Neural crest cell (in vitro differentiated cells): ENCODE data around the gene STK31. TPM values are rescaled to one million over a fixed set of nuclear protein-coding genes. Genes with fewer than 3 reads are reported as not detected.
"Not testable (repeated sequence)": the region's sequence is repeated elsewhere in the genome, so short reads cannot be mapped to it uniquely, and the experiment has no call there.

Experiments
- DNase-seq: peaks from one replicate; pipeline ENCODE4 v3.0.0; 2021; ENCODE audit warnings: low read depth, mixed read lengths, low spot score
- H3K27ac Mint-ChIP-seq: one replicate; pipeline ENCODE4 v1.8.0; 2021; ENCODE audit warnings: mild to moderate bottlenecking, mixed read lengths; ENCODE audit not compliant: unreplicated experiment
- H3K27me3 Mint-ChIP-seq: 2 replicates; pipeline ENCODE4 v1.8.0; 2021; ENCODE audit warnings: low read depth, mild to moderate bottlenecking, mixed read lengths
- H3K36me3 Mint-ChIP-seq: 2 replicates; pipeline ENCODE4 v1.8.0; 2021; ENCODE audit warnings: low read depth, mild to moderate bottlenecking, mixed read lengths
- H3K4me1 Mint-ChIP-seq: 2 replicates; pipeline ENCODE4 v1.8.0; 2021; ENCODE audit warnings: mixed read lengths
- H3K4me3 Mint-ChIP-seq: one replicate; pipeline ENCODE4 v1.8.0; 2021; ENCODE audit warnings: mild to moderate bottlenecking, mixed read lengths
- H3K9me3 Mint-ChIP-seq: 2 replicates; pipeline ENCODE4 v1.8.0; 2021; ENCODE audit warnings: mixed read lengths
- total RNA-seq: library from RNA; stranded (reverse); gene quantifications from 2 replicates; pipeline ENCODE4 v1.2.1, GENCODE V29; 2021
- TF ChIP-seq, protein P1 (sequence below): fragments of 200-600 bp; sonication (generic); conservative IDR thresholded peaks from 2 replicates; pipeline ENCODE4 v1.5.0; 2021; ENCODE audit warnings: antibody characterized with exemption, mild to moderate bottlenecking

The STK31 gene
- total RNA-seq, 1 donor from 2014 or later, result 0.58 TPM

- Mint-ChIP-seq H3K4me3 (no peak overlapping the region), H3K27me3 (no peaks in the 10 kb centered on the region), H3K4me1 (no peaks in the 10 kb centered on the region), H3K9me3 (peaks cover 6% of the 10 kb centered on the region), H3K36me3 (peaks cover 2% of the 10 kb centered on the region), H3K27ac (no peak overlapping the region)
- TF ChIP-seq, protein P1, sequence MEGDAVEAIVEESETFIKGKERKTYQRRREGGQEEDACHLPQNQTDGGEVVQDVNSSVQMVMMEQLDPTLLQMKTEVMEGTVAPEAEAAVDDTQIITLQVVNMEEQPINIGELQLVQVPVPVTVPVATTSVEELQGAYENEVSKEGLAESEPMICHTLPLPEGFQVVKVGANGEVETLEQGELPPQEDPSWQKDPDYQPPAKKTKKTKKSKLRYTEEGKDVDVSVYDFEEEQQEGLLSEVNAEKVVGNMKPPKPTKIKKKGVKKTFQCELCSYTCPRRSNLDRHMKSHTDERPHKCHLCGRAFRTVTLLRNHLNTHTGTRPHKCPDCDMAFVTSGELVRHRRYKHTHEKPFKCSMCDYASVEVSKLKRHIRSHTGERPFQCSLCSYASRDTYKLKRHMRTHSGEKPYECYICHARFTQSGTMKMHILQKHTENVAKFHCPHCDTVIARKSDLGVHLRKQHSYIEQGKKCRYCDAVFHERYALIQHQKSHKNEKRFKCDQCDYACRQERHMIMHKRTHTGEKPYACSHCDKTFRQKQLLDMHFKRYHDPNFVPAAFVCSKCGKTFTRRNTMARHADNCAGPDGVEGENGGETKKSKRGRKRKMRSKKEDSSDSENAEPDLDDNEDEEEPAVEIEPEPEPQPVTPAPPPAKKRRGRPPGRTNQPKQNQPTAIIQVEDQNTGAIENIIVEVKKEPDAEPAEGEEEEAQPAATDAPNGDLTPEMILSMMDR, result no peak
- DNase-seq, result no peak
These were observed 100.1 kb downstream of the STK31 start for GRCh38 chr7:23810099-23810498.

GRCh38 chr7:23811540-23811939 lies 101.5 kb downstream of the STK31 start:
- TF ChIP-seq, protein P1, result peak; percentile 62
- H3K4me1 Mint-ChIP-seq, result no peaks in the 10 kb centered on the region
- no peaks in the 10 kb centered on the region for H3K27me3 Mint-ChIP-seq
- no peak for DNase-seq
- peaks cover 2% of the 10 kb centered on the region for H3K36me3 Mint-ChIP-seq
- H3K27ac Mint-ChIP-seq, result no peak overlapping the region
- peaks cover 6% of the 10 kb centered on the region for H3K9me3 Mint-ChIP-seq
- H3K4me3 Mint-ChIP-seq, result no peak overlapping the region

DNA sequence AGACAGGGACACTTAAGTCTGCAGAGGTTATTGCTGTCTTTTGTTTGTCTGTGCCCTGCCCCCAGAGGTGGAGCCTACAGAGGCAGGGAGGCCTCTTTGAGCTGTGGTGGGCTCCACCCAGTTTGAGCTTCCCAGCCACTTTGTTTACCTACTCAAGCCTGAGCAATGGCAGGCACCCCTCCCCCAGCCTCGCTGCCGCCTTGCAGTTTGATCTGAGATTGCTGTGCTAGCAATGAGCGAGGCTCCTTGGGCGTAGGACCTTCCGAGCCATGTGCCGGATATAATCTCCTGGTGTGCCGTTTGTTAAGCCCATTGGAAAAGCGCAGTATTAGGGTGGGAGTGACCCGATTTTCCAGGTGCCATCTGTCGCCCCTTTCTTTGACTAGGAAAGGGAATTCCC lies 118.1 kb downstream of the STK31 start:
- not testable (repeated sequence) for H3K4me1 Mint-ChIP-seq, H3K4me3 Mint-ChIP-seq, H3K27me3 Mint-ChIP-seq, H3K36me3 Mint-ChIP-seq, H3K27ac Mint-ChIP-seq, DNase-seq
- H3K9me3 Mint-ChIP-seq, result peaks cover 21% of the 10 kb centered on the region

GRCh38 chr7:23832733-23833132 lies 122.7 kb downstream of the STK31 start:
- not testable (repeated sequence) for H3K27me3 Mint-ChIP-seq, H3K27ac Mint-ChIP-seq, DNase-seq, H3K4me3 Mint-ChIP-seq, H3K36me3 Mint-ChIP-seq, H3K4me1 Mint-ChIP-seq
- peaks cover 40% of the 10 kb centered on the region for H3K9me3 Mint-ChIP-seq

- H3K9me3 Mint-ChIP-seq, result peaks cover 41% of the 10 kb centered on the region
- H3K27ac Mint-ChIP-seq, result no peak overlapping the region
- no peak overlapping the region for H3K4me3 Mint-ChIP-seq
- H3K36me3 Mint-ChIP-seq, result peaks cover 10% of the 10 kb centered on the region
- H3K4me1 Mint-ChIP-seq, result no peaks in the 10 kb centered on the region
- DNase-seq, result no peak
- no peaks in the 10 kb centered on the region for H3K27me3 Mint-ChIP-seq
- TF ChIP-seq, protein P1, result no peak
These were observed 123.4 kb downstream of the STK31 start for GRCh38 chr7:23833405-23833804.

GRCh38 chr7:23844837-23845236 lies 134.8 kb downstream of the STK31 start:
- H3K4me1 Mint-ChIP-seq, H3K27ac Mint-ChIP-seq, H3K4me3 Mint-ChIP-seq, DNase-seq, H3K27me3 Mint-ChIP-seq: not testable (repeated sequence)
- Mint-ChIP-seq H3K36me3 (peaks cover 10% of the 10 kb centered on the region), H3K9me3 (peaks cover 17% of the 10 kb centered on the region)

DNA sequence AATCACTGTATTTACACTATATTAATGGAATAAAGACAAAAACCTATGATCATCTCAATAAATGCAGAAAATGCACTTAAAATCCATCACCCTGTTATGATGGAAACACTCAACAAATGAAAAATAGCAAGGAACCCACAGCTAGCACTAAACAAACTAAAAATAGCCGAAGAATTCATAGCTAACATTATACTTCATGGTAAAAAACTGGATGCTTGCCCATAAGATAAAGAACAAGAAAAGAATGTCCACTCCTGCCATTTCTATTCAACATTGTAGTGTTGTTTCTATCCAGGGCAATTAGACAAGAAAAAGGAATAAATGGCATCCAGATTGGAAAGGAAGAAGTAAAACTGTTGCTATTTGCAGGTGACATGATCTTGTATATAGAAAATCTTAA lies 142.1 kb downstream of the STK31 start:
- no peaks in the 10 kb centered on the region for H3K4me1 Mint-ChIP-seq
- no peak overlapping the region for H3K27ac Mint-ChIP-seq
- H3K4me3 Mint-ChIP-seq, result no peak overlapping the region
- TF ChIP-seq, protein P1, result no peak
- H3K27me3 Mint-ChIP-seq, result peaks cover 2% of the 10 kb centered on the region
- peaks cover 15% of the 10 kb centered on the region for H3K9me3 Mint-ChIP-seq
- H3K36me3 Mint-ChIP-seq, result peaks cover 4% of the 10 kb centered on the region
- no peak for DNase-seq
